Tibial nerve (tissue), 4 donors: ENCODE data around the gene TMED1.

Experiments used
- EP300 ChIP-seq, 2 donors: sonication (generic); formaldehyde crosslinking; IDR thresholded peaks; one replicate each; pipeline ENCODE4 v1.6.1; 2017; ENCODE audit warnings: antibody characterized with exemption in 2 of 2, mild to moderate bottlenecking in 1 of 2
- POLR2A ChIP-seq, 2 donors: fragments of 450-650 bp; IDR thresholded peaks; one replicate each; pipeline ENCODE4 v1.6.1; 2017; ENCODE audit warnings: antibody characterized with exemption in 2 of 2, mild to moderate bottlenecking in 2 of 2, moderate library complexity in 2 of 2
- TF ChIP-seq, protein P1 (sequence below), 5 experiments: fragments of 200-600 bp in 3 of 5; fragments of 450-650 bp in 2 of 5; sonication (generic) in 3 of 5; IDR thresholded peaks; one replicate each; pipeline ENCODE4 v1.5.1; 2016 to 2019; ENCODE audit warnings: antibody characterized with exemption in 5 of 5, mild to moderate bottlenecking in 3 of 5, moderate library complexity in 2 of 5

- TF ChIP-seq, protein P1, sequence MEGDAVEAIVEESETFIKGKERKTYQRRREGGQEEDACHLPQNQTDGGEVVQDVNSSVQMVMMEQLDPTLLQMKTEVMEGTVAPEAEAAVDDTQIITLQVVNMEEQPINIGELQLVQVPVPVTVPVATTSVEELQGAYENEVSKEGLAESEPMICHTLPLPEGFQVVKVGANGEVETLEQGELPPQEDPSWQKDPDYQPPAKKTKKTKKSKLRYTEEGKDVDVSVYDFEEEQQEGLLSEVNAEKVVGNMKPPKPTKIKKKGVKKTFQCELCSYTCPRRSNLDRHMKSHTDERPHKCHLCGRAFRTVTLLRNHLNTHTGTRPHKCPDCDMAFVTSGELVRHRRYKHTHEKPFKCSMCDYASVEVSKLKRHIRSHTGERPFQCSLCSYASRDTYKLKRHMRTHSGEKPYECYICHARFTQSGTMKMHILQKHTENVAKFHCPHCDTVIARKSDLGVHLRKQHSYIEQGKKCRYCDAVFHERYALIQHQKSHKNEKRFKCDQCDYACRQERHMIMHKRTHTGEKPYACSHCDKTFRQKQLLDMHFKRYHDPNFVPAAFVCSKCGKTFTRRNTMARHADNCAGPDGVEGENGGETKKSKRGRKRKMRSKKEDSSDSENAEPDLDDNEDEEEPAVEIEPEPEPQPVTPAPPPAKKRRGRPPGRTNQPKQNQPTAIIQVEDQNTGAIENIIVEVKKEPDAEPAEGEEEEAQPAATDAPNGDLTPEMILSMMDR (IDR thresholded peaks at IDR 0.05) = no peak
- TF ChIP-seq POLR2A (IDR thresholded peaks at IDR 0.05) = no peak
- no peak for TF ChIP-seq EP300 (IDR thresholded peaks at IDR 0.05)
Observed at GRCh38 chr19:10802479-10802878, 33.5 kb downstream of the TMED1 start.
